ENCODE measurements around the gene CHDH. TPM values are rescaled to one million over a fixed set of nuclear protein-coding genes. Genes with fewer than 3 reads are reported as not detected.

Gene CHDH
- total and polyA plus RNA-seq, 2 donors (not counting 1 experiment from before 2014, with no cell fraction given): 0.03 to 0.37 TPM

DNA sequence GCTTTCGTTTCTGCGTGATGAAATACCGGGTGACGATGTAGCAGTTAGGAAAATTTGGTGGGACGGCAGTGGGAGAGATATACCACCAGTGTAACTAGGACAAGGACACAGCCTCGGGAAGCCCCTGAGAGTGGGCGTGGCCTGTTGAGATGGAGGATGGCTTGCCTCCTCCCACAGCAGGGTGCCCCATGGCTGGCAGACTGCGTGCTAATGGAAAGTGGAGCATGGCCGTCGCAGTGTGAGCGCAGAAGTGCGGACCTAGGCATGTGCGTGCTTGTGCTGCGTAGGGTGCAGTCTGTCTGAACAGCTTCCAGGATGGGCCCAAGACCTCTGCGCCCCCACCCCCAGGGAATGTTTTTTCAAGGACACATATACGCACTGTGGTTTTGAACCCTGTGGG is 56.8 kb downstream of the CHDH start:
- CTCF ChIA-PET: no interaction called here
- POLR2A ChIA-PET: no interaction called here
- 95% methylated on average over 16 of the region's 16 CpGs for WGBS (ENCODE audit: insufficient coverage)

DNA sequence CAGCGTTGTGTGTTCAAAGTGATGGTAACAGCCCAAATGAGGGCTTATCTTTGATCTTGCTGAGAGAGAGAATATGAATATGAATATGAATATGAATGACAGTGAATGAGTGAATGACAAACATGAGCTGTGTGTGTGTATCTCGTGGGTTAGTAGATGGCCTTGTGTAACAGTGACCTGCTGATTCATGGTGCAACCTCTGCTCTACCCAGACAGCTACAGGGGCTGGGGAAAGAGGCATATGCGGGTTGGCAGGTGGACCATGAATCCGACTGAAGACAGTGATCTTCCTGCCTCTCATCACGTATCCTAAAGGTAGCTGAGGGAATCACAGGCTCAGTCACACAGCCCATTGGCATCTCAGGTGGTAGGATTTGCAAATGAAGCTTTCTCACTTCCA is 58.2 kb downstream of the CHDH start:
- H3K4me2 ChIP-seq (replicated peaks; ENCODE audit: low read depth, low read length, poor library complexity, severe bottlenecking): no peak overlapping the region
- no peak for ATAC-seq (ENCODE audit: low read depth)
- no peaks in the 10 kb centered on the region for H3K36me3 ChIP-seq (replicated peaks in 1 of 2; ENCODE audit: control extremely low read depth in 1 of 2, control insufficient read depth in 1 of 2, extremely low read depth in 1 of 2, insufficient read depth in 2 of 2, low read length in 1 of 2)
- CTCF ChIA-PET: no interaction called here
- Mint-ChIP-seq H3K27ac (no peak overlapping the region), H3K9me3 (ENCODE audit: insufficient read depth) (no peaks in the 10 kb centered on the region), H3K4me1 (no peaks in the 10 kb centered on the region), H3K27me3 (peaks cover 10% of the 10 kb centered on the region), H3K4me3 (no peak overlapping the region)
- no peaks in the 10 kb centered on the region for H4K20me1 ChIP-seq (ENCODE audit: control insufficient read depth, insufficient read depth, low read length, poor library complexity, severe bottlenecking)
- no peak for TF ChIP-seq CTCF (IDR thresholded peaks at IDR 0.05)
- no peak for TF ChIP-seq EZH2 (IDR thresholded peaks at IDR 0.05; ENCODE audit: borderline replicate concordance, insufficient read depth, low read depth, low read length, poor library complexity, severe bottlenecking)
- no peak for DNase-seq
- H3K9ac ChIP-seq (ENCODE audit: low read length): no peak overlapping the region
- POLR2A ChIA-PET: no interaction called here
- 64% methylated on average over 2 of the region's 5 CpGs for WGBS (ENCODE audit: insufficient coverage)
- H3K4me3 ChIP-seq (ENCODE audit: control extremely low read depth in 1 of 5, extremely low read depth in 1 of 5, insufficient read depth in 1 of 5, low read depth in 2 of 5, low read length in 4 of 5): no peak overlapping the region
- no peaks in the 10 kb centered on the region for H3K9me3 ChIP-seq (ENCODE audit: control extremely low read depth in 1 of 3, control insufficient read depth in 2 of 3, insufficient read depth in 1 of 3, low read length in 2 of 3)
- intact Hi-C loops (cut with micrococcal nuclease): no loop called here
- H2AFZ ChIP-seq (ENCODE audit: insufficient read depth, low read depth, low read length, poor library complexity, severe bottlenecking): no peak overlapping the region
- H3K27me3 ChIP-seq (replicated peaks in 1 of 4; ENCODE audit: control extremely low read depth in 1 of 4, control insufficient read depth in 3 of 4, insufficient read depth in 4 of 4, low read length in 3 of 4): no peaks in the 10 kb centered on the region
- no peaks in the 10 kb centered on the region for H3K4me1 ChIP-seq (ENCODE audit: control insufficient read depth in 2 of 2, insufficient read depth in 2 of 2, low read length in 2 of 2)
- no peak overlapping the region for H3K27ac ChIP-seq (ENCODE audit: low read length in 2 of 2)
- no peaks in the 10 kb centered on the region for H3K79me2 ChIP-seq (ENCODE audit: control insufficient read depth, insufficient read depth, low read length)

More for the DNA sequence above, 56.8 kb downstream of the CHDH start:
- DNase-seq (no peak), ATAC-seq (ENCODE audit: low read depth) (no peak)
- H3K27me3 Mint-ChIP-seq: peaks cover 10% of the 10 kb centered on the region
- Histone ChIP-seq H3K36me3 (replicated peaks in 1 of 2; ENCODE audit: control extremely low read depth in 1 of 2, control insufficient read depth in 1 of 2, extremely low read depth in 1 of 2, insufficient read depth in 2 of 2, low read length in 1 of 2) (no peaks in the 10 kb centered on the region), H3K27ac (ENCODE audit: low read length in 2 of 2) (no peak overlapping the region), H3K4me1 (ENCODE audit: control insufficient read depth in 2 of 2, insufficient read depth in 2 of 2, low read length in 2 of 2) (no peaks in the 10 kb centered on the region), H3K79me2 (ENCODE audit: control insufficient read depth, insufficient read depth, low read length) (no peaks in the 10 kb centered on the region), H3K4me3 (ENCODE audit: control extremely low read depth in 1 of 5, extremely low read depth in 1 of 5, insufficient read depth in 1 of 5, low read depth in 2 of 5, low read length in 4 of 5) (no peak overlapping the region), H3K27me3 (replicated peaks in 1 of 4; ENCODE audit: control extremely low read depth in 1 of 4, control insufficient read depth in 3 of 4, insufficient read depth in 4 of 4, low read length in 3 of 4) (no peaks in the 10 kb centered on the region), H2AFZ (ENCODE audit: insufficient read depth, low read depth, low read length, poor library complexity, severe bottlenecking) (no peak overlapping the region), H3K9ac (ENCODE audit: low read length) (no peak overlapping the region), H3K9me3 (ENCODE audit: control extremely low read depth in 1 of 3, control insufficient read depth in 2 of 3, insufficient read depth in 1 of 3, low read length in 2 of 3) (no peaks in the 10 kb centered on the region), H4K20me1 (ENCODE audit: control insufficient read depth, insufficient read depth, low read length, poor library complexity, severe bottlenecking) (no peaks in the 10 kb centered on the region), H3K4me2 (replicated peaks; ENCODE audit: low read depth, low read length, poor library complexity, severe bottlenecking) (no peak overlapping the region)
- intact Hi-C loops (cut with micrococcal nuclease): no loop called here
- no peak overlapping the region for H3K4me3 Mint-ChIP-seq
- no peaks in the 10 kb centered on the region for H3K4me1 Mint-ChIP-seq
- no peak overlapping the region for H3K27ac Mint-ChIP-seq
- H3K9me3 Mint-ChIP-seq (ENCODE audit: insufficient read depth): no peaks in the 10 kb centered on the region
- TF ChIP-seq EZH2 (IDR thresholded peaks at IDR 0.05; ENCODE audit: borderline replicate concordance, insufficient read depth, low read depth, low read length, poor library complexity, severe bottlenecking): no peak
- TF ChIP-seq CTCF (IDR thresholded peaks at IDR 0.05): no peak

Measured in B cell (primary cell).